NCI-H2029 treated with DMSO at 0.1 percent for 48 hours (cell line): ENCODE measurements around the gene CPLX3.

ENCODE experiments used
- DNase-seq: peaks from one replicate; lab custom pipeline; 2025; lab: John Stamatoyannopoulos, UW

Gene CPLX3

DNA sequence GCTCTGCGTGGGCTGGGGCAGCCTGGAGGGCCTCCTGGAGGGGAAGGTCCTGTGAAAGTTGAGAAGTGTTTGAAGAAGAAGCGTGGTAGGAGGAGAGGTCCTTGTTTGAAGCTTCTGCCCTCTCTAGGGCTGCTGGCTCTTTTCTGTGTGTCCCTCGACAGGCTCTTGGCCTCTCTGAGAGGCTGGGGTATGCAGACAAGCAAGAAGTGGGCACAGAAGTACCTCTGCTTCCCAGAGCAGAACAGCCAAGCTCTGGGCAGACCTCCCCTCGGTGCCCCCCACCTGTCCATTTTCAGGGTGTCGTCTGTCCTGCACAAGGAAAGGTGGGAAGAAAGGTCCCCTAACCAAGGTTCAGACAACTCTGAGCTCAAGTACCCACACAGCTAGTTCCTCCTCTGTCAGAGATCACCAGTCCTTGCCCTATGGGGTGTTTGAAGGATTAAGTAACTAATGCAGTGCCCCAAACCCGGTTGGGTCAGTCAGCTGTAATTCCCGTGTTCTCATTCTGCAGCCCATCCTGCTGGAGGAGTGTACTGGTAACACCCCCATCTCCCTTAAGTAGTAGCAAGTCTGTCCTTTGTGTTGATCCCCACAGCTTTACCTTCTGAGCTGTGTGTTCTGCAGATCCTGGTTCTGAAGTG, 38.3 kb upstream of the CPLX3 start:
- no peak for DNase-seq

DNA sequence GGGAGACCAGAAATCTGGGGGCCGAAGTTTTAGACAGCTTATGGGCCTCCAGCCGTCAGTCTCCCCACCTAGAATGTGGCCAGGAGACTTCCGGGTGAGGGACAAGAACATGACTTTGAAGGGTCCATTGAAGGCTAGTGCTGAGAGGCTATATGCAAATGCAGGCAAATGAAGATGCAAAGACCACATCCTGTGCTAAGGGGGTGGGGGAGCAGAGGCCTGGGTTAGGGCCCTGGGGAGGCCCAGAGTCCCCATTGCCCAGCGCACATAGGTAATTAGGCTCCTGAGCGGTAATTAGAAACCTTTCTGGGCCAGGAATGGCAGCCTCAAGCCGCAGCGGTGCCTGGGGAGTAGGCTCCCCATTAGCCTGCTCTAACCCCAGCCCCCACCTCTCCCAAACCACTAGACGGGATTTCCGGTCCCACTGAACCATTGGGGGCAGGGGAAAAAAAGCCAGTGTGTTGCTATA, 37.7 kb upstream of the CPLX3 start:
- no peak for DNase-seq

- no peak for DNase-seq
These were observed 37.2 kb upstream of the CPLX3 start for GRCh38 chr15:74789171-74789631.

DNA sequence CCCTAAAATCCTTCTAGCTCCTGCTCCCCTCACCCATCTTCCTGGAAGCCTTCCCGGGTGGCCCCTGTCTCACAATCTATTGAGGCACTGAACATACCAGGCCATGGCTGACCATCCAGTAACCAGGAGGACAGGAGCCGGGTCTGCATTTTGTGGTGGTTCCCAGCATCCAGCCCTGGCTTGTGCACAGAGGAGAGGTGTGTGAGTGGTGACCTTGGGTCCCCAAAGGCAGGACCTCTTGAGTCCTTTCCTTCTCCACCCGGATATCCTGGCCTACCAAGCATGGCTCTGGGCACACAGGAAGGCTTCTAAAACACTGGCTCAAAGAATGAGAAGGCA, 36.7 kb upstream of the CPLX3 start:
- DNase-seq: no peak

GRCh38 chr15:74790080-74790916, 36.1 kb upstream of the CPLX3 start:
- DNase-seq: no peak

DNA sequence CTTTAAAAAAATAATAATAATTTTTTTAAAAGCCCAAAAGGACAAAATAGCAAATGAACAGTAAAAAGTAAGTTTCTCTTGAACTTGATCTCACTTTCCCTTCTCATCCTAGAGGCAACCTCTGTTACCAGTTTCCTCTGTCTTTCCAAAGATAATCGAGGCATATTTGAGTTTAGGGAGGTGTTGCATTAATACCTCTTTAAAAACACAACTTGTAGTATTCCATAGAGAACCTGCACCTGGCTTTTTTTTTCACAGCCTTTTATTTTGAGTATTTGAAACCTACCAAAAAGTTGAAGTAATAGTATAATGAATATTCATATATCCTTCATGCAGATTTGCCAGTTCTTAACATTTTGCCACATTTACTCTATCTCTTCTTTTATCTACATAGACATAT, 35.4 kb upstream of the CPLX3 start:
- no peak for DNase-seq

DNA sequence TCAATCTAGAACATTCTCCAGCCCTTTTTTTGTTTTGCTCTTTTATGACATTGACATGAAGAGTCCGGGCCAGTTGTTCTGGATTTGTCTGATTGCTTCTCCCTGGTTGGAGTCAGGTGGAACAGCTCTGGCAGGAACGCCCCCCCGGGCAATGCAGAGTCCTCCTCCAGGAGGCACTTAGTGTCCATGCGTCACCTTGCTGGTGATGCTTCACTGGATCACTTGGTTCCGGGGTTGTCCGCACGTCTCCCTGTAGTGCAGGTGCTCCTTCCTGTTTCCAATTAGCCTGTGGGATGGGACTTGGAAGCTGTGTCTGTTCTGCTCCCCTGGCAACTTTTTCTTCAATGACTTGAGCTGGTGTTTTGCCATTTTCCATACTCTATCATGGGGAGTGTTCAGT, 34.8 kb upstream of the CPLX3 start:
- DNase-seq: no peak

- no peak for DNase-seq
These were observed 34.0 kb upstream of the CPLX3 start for GRCh38 chr15:74792227-74793016.

- DNase-seq: no peak
These were observed 33.0 kb upstream of the CPLX3 start for GRCh38 chr15:74793135-74794028.

DNA sequence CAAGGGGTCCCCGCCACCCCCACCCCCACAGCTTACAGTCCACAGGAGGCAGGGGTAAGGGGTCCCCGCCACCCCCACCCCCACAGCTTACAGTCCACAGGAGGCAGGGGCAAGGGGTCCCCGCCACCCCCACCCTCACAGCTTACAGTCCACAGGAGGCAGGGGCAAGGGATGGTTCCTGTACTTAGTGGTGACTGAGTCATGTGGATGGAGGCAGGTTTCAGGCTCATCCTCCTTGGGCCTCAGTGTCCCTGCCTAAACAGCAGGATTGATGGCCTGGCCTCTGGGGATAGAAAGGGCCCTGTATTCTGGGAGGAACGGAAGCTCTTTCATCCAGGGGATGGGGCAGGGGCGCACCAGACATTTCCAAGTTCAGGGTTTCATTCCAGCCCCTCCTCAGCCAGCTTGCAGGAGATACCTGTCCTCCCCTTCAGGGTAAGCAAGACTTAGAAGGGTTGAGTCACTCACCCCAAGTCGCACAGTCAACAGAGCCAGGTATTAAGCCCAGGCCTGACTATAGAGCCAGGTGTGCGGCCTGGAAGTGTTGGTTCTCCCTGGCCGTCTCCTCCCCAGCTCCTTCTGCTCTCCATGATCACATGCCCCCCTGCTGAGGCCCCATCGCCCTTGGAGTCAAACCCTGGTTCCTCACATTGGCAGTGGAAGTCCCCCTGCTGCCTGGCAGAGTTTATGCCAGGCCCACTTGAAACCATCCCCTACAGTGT, 32.0 kb upstream of the CPLX3 start:
- DNase-seq: no peak

- no peak for DNase-seq
These were observed 31.5 kb upstream of the CPLX3 start for GRCh38 chr15:74794970-74795349.

DNA sequence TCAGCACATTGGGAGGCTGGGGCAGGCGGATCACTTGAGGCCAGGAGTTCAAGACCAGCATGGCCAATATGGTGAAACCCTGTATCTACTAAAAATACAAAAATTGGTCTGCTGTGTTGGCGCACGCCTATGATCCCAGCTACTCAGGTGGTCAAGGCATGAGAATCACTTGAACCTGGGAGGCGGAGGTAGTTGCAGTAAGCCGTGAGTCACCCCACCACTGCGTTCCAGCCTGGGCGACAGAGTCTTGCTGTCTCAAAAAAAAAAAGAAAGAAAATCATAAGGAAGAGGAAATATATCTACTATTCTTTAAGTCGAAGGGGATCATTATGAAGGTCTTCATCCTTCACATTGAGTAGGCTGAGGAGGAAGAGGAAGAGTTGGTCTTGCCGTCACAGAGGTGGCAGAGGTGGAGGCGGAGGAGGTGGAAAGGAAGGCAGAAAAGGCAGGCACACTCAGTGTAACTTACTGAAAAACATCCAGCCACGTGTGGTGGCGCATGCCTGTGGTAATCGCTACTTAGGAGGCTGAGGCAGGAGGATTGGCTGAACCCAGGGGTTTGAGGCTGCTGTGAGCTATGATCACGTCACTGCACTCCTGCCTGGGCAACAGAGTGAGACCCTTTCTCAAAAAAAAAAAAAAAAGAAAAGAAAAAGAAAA, 30.3 kb upstream of the CPLX3 start:
- DNase-seq: no peak

DNA sequence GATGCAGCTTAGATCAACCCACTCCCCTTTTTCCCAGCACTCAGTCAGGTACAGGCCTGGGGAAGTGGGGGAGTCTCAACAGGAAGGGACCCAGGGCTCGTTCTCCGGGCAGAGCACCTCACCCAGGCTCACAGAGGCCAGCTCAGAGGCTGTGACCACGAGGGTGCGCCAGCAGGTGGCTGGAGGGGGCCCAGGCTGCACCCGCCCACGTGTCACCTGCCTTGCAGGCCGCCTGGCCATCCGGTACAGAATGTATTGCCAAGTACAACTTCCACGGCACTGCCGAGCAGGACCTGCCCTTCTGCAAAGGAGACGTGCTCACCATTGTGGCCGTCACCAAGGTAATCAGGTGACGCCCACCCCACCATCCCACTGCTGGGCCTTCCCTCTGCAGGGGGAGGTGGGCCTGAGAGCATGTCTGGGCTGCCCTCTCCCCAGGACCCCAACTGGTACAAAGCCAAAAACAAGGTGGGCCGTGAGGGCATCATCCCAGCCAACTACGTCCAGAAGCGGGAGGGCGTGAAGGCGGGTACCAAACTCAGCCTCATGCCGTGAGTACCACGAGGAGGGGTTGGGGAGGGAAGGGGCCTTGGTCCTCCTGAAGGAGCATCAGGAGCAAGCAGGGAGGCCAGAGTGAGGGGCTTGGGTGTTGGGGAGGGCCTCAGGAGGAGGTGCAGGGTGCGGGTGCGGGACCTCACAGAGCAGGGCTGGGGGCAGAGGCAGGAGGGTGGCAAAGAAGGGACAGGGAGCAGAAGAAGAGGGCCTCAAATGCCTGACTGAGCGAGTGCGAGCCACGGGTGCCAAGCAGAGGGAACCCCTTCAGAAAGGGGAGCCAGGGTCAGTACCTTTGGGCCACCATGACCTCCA, 27.8 kb upstream of the CPLX3 start:
- no peak for DNase-seq

GRCh38 chr15:74799255-74799855, 27.1 kb upstream of the CPLX3 start:
- no peak for DNase-seq

GRCh38 chr15:74799856-74800558, 26.4 kb upstream of the CPLX3 start:
- no peak for DNase-seq

- DNase-seq: no peak
These were observed 25.8 kb upstream of the CPLX3 start for GRCh38 chr15:74800559-74801094.

GRCh38 chr15:74801311-74801997, 25.0 kb upstream of the CPLX3 start:
- DNase-seq: no peak

DNA sequence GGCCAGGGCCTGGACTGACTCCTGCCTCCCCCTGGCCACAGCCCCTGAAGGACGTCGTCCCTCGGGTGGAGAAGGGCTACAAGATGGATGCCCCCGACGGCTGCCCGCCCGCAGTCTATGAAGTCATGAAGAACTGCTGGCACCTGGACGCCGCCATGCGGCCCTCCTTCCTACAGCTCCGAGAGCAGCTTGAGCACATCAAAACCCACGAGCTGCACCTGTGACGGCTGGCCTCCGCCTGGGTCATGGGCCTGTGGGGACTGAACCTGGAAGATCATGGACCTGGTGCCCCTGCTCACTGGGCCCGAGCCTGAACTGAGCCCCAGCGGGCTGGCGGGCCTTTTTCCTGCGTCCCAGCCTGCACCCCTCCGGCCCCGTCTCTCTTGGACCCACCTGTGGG, 24.1 kb upstream of the CPLX3 start:
- DNase-seq: no peak
